ENCODE measurements around the gene FAM107A.

DNA sequence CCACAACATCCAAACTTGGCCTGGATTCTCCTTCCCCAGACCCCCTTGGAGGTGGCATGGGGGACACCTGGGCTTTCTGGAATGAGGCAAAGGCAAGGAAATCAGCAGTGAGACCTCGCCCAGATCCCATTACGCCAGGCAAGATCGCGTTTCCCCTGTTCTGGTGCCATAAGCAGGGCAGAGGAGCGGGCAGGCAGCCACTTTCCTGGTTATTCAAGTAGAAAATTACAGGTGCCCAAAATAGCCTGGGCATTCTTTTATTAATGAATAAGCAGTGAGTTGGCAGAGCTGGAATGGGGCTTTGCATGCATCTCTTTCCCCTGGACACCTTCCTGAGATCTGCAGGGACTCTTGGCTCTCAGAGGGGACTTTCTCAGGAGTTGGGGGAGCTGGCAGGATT, 31.5 kb upstream of the FAM107A start:
- TF ChIP-seq, protein P1, sequence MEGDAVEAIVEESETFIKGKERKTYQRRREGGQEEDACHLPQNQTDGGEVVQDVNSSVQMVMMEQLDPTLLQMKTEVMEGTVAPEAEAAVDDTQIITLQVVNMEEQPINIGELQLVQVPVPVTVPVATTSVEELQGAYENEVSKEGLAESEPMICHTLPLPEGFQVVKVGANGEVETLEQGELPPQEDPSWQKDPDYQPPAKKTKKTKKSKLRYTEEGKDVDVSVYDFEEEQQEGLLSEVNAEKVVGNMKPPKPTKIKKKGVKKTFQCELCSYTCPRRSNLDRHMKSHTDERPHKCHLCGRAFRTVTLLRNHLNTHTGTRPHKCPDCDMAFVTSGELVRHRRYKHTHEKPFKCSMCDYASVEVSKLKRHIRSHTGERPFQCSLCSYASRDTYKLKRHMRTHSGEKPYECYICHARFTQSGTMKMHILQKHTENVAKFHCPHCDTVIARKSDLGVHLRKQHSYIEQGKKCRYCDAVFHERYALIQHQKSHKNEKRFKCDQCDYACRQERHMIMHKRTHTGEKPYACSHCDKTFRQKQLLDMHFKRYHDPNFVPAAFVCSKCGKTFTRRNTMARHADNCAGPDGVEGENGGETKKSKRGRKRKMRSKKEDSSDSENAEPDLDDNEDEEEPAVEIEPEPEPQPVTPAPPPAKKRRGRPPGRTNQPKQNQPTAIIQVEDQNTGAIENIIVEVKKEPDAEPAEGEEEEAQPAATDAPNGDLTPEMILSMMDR (IDR thresholded peaks at IDR 0.05) = no peak
- no peak for TF ChIP-seq POLR2A (IDR thresholded peaks at IDR 0.05)
